ENCODE data around the gene MCAM.
A peak's percentile ranks its signal among the peaks of the same experiment; 100 is the strongest.

MCAM gene

GRCh38 chr11:119344291-119345010 lies 27.5 kb upstream of the MCAM start:
- no peak for DNase-seq

- no peak for DNase-seq
These were observed 26.8 kb upstream of the MCAM start for GRCh38 chr11:119343726-119344125.

DNA sequence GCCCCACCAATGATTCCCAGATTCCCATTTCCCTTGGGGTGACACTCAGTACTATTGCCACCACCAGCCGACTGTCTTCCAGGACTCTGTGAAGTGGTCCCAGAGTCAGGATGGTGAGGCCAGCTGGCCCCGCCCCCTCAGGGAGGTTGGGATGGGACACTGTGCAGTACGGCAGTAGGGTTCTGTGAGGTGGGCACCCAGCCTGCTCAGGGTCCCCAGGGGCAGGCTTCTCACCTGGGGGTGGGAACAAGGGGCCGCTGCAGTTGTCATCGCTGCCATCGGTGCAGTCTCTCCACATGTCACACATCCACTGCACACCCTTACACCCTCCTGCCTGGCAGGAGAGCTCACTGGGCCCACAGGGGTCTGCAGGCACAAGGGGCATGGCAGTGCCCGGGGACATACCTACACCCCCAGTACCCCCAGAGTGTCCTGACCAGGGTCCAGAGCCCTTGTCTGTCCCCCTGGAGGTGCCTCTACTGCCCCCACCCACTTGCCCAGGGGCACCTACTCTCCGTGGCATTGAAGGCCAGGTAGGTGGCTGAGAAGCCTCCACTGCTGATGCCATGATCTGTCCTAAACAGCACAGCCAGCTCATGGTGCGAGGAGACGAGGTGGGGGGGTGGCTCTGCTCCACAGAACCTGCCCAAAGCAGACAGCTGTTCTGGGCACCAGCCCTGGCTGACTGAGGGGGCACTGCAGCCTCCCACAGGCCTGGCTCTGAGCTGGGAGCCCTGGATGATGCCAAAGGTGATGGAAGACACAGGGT lies 25.6 kb upstream of the MCAM start:
- DNase-seq, result no peak

DNA sequence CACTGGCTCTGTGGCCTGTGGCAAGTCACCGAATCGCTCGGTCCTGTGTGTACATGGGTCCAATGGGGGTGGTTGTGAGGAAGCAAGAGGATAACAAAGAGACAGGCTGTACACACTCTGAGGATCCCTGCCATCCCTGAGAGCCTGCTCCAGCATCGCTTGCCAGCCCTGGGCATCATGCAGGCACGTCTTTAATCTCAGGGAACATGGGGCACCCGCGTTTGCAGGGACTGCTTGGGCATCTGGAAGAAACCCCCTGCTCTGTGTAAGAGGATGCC lies 25.0 kb upstream of the MCAM start:
- no peak for DNase-seq

DNA sequence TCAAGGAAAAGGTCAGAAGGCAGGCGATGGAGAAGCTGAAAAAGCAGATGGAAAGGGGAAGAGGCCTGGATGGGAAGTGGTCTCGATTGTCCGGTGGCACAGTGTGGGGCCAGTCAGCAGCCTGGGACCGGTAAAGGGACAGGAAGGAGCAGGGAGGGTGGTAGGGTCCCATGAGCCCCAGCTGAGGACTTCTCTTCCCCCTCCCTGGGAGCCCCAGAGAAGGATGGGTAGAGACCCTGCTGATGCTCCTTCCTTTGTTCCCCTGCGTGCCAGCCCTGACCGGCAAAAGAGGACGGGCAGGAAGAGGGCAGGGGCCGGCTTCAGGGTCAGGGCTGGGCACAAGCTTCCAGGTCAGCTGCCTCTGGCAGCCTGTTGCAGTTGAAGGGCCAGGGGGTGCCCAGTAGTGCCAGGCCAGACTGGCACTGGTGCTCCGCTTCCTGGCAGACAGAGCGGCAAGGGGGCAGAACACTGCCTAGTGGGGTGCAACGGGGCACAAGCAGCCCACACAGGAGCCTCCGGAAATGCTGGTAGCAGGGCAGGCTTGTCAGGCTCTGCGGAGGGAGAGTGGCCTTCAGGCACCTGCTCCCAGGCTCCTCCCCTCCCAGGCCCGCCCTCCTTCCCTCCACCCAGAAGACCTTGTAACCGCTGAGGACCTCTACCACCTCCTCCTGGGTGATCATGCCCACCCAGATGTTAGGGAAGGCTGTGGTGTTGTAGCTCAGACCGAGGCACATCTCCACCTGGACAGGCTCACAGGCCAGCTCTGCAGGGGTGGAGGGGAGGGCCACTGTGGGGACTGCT lies 24.5 kb upstream of the MCAM start:
- DNase-seq, result no peak

DNA sequence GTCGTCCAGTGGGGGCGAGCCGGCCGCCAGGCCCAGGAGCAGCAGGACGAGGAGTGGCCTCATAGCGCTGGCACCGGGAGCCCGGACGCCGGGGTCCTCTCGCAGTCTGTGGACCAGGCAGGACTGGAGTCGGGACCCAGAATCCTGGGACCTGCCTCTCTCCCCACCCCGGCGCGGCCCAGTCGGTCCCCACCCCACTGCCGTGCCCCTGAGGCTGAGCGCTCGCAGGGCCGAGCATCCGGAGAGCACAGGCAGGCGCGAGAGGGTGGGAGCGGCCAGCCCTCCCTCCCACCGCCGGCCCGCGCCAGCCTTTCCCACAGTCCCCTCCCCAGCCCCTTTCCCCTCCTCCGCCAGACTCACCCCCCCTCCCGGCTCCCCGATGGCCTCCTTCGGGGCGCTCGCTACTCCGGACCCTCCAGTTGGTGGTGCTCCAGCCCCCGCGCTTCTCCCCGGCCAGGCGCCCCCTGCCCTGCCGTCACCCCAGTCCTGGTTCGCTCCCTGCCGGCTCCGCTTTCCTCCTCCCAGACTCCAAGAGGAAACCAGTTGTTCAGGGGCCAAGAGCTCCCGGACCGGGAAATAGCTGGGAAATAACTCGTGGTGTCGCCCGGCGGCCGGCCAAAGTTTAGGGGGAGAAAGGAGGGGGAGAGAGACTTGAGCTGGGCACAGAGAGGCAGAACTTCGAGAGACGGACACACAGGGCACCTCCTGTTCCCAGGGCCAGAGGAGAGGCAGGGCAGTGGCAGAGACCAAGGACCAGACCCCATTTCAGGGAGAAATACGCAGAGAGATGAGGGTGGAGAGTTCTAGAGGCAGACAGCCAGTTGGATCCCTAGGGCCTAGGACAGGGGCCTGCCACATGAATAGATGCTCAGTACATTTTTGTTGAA lies 23.6 kb upstream of the MCAM start, which contains the start of gene C1QTNF5:
C1QTNF5 (minus strand) TSS at position 549 of the 887 bp plus-strand sequence; CDS start at position 63, 486 bp downstream.
- DNase-seq, result no peak

DNA sequence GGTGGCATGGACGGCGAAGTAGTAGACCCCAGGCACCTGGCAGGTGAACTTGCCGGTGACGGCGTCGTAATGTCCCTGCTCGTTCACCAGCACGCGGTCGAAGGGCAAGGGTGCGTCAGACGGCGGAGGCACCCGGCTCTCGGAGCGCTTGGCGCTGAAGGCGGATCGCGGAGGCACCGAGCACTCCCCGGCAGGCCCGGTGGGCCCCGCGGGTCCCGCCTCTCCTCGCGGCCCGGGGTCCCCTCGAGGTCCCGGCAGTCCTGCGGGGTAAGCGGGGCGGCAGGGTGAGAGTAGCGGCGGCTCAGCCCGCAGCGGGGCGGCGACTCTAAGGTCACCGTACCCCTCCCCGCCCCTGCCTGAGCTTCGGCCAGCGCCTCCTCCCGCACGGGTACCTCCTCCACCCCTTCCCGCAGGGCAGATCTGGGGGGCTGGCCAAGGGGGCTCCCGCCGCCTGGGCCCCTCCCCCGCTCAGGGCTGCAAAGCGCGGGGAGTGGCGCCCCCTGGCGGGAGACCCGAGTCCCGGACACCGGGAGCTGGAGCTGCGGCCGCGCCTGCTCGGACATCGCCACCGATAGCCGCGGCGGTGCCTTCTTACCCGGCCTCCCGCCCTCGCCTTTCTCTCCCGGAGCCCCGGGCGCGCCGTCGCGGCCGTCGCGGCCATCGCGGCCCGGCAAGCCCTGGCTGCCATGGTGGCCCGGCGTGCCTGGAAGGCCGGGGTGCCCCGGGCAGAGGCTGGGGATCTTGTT lies 22.8 kb upstream of the MCAM start:
- no peak for DNase-seq

- DNase-seq, result no peak
These were observed 22.1 kb upstream of the MCAM start for GRCh38 chr11:119338965-119339588.

GRCh38 chr11:119338318-119338890 lies 21.5 kb upstream of the MCAM start:
- DNase-seq, result no peak

GRCh38 chr11:119337581-119338317 lies 20.8 kb upstream of the MCAM start:
- DNase-seq, result no peak

DNA sequence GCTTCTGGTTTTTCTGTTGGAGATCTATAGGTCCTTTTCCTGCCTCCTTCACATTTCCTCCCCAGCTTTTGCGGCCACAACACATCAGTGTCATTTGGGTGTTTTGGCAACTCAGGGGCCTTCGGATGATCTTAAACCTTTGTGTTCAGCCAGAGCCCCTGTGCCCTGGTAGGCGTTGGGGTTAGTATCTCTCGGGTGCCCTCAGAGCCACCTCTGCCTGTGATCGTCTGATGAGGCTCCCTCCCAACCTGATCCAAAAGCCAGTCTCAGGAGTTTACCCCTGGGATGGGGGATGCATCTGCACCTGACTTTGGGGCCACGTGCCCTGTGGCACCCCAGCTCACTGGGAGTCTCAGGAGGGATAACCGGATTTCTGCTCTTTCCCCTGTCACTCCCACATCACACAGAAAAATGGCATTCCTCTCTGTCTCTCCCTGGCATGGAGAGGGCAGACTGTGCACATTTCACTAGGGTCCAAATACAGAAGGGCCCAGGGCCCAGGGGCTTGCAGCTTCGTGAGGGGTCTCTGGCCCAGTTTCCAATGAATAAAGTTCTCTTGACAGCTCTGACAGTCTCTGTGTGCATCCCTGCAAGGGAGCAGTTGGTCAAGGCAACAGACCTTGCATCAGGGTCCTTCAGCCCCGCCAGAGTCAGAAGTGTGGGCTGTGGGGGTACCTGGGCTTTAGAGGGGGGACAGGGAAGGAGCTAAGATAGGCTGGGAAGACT lies 20.0 kb upstream of the MCAM start:
- no peak for DNase-seq

- no peak for DNase-seq
These were observed 19.0 kb upstream of the MCAM start for GRCh38 chr11:119335655-119336543.

DNA sequence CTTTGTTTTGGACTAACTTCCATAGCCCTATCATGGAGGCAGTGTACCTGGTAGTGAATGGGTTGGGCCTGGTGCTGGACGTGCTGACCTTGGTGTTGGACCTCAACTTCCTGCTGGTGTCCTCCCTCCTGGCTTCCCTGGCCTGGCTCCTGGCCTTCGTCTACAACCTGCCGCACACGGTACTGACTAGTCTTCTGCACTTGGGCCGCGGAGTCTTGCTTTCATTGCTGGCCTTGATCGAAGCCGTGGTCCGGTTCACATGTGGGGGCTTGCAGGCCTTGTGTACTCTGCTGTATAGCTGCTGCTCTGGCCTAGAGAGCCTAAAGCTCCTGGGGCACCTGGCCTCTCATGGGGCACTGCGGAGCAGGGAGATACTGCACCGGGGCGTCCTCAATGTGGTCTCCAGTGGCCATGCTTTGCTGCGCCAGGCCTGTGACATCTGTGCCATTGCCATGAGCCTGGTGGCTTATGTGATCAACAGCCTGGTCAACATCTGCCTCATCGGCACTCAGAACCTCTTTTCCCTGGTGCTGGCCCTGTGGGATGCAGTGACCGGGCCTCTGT lies 18.2 kb upstream of the MCAM start:
- no peak for DNase-seq

DNA sequence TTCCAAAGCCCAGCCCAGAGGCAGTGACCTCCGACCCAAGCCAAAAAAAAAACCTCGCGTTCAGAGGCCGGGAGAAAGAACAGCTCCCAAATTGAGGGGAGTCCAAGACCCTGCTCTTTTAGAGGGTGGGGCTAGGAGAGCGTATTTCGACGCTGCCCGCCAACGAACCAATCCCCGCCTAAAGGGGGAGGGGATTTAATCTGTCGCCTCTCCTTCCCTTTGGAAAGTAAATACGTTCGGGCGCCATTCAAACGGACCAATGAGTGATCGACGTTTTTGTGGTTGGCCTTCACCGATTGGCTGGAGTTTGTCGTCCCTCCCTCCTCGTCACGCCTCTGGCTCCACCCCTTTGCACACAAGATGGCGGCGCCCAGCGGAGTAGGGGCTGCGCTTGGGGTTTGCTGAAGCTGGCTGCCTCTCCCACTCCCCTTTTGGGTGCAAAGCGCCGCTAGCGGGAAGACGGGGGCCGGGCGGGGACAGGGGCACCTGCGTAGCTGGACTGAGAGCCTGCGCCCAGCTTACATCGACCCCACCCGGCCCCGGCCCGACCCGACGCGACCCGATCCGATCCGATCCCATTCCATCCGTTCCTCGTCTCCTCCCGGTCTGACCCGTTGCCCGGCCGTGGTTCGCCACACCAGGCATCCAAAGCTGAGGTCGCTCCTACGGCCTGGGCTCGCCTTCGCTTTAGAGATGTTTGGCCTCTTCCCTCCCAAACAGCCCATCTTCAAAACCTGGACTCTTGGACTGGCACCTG lies 17.4 kb upstream of the MCAM start, which contains the start of gene RNF26:
RNF26 (plus strand) TSS at position 354 of the 757 bp plus-strand sequence. CDS start 596 bp downstream, outside the sequence.
- DNase-seq, result peak; percentile 87

- DNase-seq, result no peak
These were observed 15.3 kb upstream of the MCAM start for GRCh38 chr11:119332111-119332765.

GRCh38 chr11:119330237-119330636 lies 13.3 kb upstream of the MCAM start:
- no peak for DNase-seq

DNA sequence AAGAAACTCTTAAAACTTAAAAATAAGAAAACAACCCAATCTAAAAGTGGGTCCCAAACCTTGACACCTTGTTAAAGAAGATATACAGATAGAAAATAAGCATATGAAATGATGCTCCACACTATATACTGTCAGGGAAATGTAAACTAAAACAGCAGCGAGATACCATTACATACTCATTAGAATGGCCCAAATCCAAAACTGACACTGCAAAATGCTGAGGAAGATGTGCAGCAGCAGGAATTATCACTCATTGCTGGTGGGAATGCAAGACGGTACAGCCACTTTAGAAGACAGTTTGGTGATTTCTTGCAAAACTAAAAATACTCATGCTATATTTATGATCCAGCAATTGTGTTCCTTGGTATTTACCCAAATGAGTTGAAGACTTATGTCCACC lies 12.4 kb upstream of the MCAM start:
- no peak for DNase-seq
